ENCODE measurements around the gene TIGD4. TPM values are rescaled to one million over a fixed set of nuclear protein-coding genes. Genes with fewer than 3 reads are reported as not detected.
"Not testable (repeated sequence)": the region's sequence is repeated elsewhere in the genome, so short reads cannot be mapped to it uniquely, and the experiment has no call there.

TIGD4 gene
- polyA plus RNA-seq, 4 donors, result 0.37 to 2.7 (median 0.45) TPM; not detected in 1

DNA sequence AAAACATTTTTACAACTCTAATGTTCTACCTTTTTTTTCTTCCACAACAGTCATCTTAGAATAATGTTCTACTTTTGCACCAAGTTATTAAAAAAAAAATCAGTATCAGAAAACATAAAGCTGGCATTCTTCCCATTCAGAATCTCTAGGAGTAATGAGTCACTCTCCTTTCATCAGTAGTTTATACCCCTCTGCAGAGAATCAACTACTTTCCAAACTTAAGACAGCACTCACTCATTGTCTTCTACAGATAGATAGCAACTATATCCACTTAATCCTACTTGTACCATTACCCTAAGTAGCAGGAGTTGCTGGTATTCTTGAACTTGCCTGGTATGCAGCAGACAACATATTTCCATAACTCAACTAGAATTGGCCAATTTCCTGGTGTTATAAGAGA is 3.2 kb downstream of the TIGD4 start:
- H3K27ac ChIP-seq (ENCODE audit: low read depth in 1 of 3, low read length in 2 of 3), result no peak overlapping the region
- no peak overlapping the region for H3K4me3 ChIP-seq (ENCODE audit: low read depth in 1 of 3, low read length in 3 of 3)
- no peaks in the 10 kb centered on the region for H3K36me3 ChIP-seq (ENCODE audit: control insufficient read depth in 3 of 3, insufficient read depth in 2 of 3, low read depth in 1 of 3, low read length in 3 of 3)
- H3K4me1 ChIP-seq (ENCODE audit: control insufficient read depth in 3 of 3, insufficient read depth in 2 of 3, low read depth in 1 of 3, low read length in 2 of 3), result no peaks in the 10 kb centered on the region
- FAIRE-seq (no peak), DNase-seq (no peak)
- no peaks in the 10 kb centered on the region for H3K9me3 ChIP-seq (ENCODE audit: control insufficient read depth in 2 of 2, insufficient read depth in 1 of 2, low read depth in 1 of 2, low read length in 1 of 2)
- H3K27me3 ChIP-seq (ENCODE audit: control insufficient read depth in 3 of 3, insufficient read depth in 3 of 3, low read length in 3 of 3), result no peaks in the 10 kb centered on the region

- Histone ChIP-seq H3K27me3 (ENCODE audit: control insufficient read depth in 3 of 3, insufficient read depth in 3 of 3, low read length in 3 of 3) (no peaks in the 10 kb centered on the region), H3K4me1 (ENCODE audit: control insufficient read depth in 3 of 3, insufficient read depth in 2 of 3, low read depth in 1 of 3, low read length in 2 of 3) (no peaks in the 10 kb centered on the region), H3K9me3 (ENCODE audit: control insufficient read depth in 2 of 2, insufficient read depth in 1 of 2, low read depth in 1 of 2, low read length in 1 of 2) (no peaks in the 10 kb centered on the region), H3K27ac (ENCODE audit: low read depth in 1 of 3, low read length in 2 of 3) (no peak overlapping the region), H3K4me3 (ENCODE audit: low read depth in 1 of 3, low read length in 3 of 3) (no peak overlapping the region), H3K36me3 (ENCODE audit: control insufficient read depth in 3 of 3, insufficient read depth in 2 of 3, low read depth in 1 of 3, low read length in 3 of 3) (no peaks in the 10 kb centered on the region)
- FAIRE-seq (no peak), DNase-seq (no peak)
- WGBS, 3 donors, result 54 to 86% (median 59%) methylated on average over 1 of the region's 1 CpG
These were observed 5.6 kb downstream of the TIGD4 start for GRCh38 chr4:152773953-152774352.

DNA sequence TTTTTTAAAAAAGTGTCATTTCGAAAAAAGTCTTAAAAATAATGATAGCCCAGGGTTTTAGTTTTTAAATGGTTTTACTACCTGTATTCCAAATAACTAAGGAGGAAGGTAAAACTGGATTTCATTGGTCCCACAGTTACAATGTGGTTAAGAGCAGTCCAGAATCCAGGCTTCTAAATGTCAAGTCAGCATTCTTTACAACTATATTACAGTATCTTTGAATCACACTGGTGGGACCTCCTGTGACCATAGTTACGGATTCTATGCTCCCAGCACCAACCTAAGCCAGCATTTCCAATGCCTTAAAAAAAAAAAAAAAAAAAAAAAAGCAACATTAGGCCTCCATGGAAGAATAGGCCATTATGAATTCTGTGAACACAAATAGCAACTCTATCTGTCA is 6.2 kb downstream of the TIGD4 start:
- Histone ChIP-seq H3K4me1 (ENCODE audit: control insufficient read depth in 3 of 3, insufficient read depth in 2 of 3, low read depth in 1 of 3, low read length in 2 of 3) (no peaks in the 10 kb centered on the region), H3K9me3 (ENCODE audit: control insufficient read depth in 2 of 2, insufficient read depth in 1 of 2, low read depth in 1 of 2, low read length in 1 of 2) (no peaks in the 10 kb centered on the region), H3K27ac (ENCODE audit: low read depth in 1 of 3, low read length in 2 of 3) (no peak overlapping the region), H3K4me3 (ENCODE audit: low read depth in 1 of 3, low read length in 3 of 3) (no peak overlapping the region), H3K36me3 (ENCODE audit: control insufficient read depth in 3 of 3, insufficient read depth in 2 of 3, low read depth in 1 of 3, low read length in 3 of 3) (no peaks in the 10 kb centered on the region), H3K27me3 (ENCODE audit: control insufficient read depth in 3 of 3, insufficient read depth in 3 of 3, low read length in 3 of 3) (no peaks in the 10 kb centered on the region)
- WGBS, 3 donors, result 89 to 94% (median 92%) methylated on average over 2 of the region's 2 CpGs
- FAIRE-seq (no peak), DNase-seq (no peak)

GRCh38 chr4:152771741-152772533 is 7.6 kb downstream of the TIGD4 start:
- 59 to 68% (median 60%) methylated on average over 3 of the region's 3 CpGs for WGBS, 3 donors
- Histone ChIP-seq H3K4me1 (ENCODE audit: control insufficient read depth in 3 of 3, insufficient read depth in 2 of 3, low read depth in 1 of 3, low read length in 2 of 3) (no peaks in the 10 kb centered on the region), H3K27ac (ENCODE audit: low read depth in 1 of 3, low read length in 2 of 3) (no peak overlapping the region), H3K4me3 (ENCODE audit: low read depth in 1 of 3, low read length in 3 of 3) (no peak overlapping the region), H3K27me3 (ENCODE audit: control insufficient read depth in 3 of 3, insufficient read depth in 3 of 3, low read length in 3 of 3) (no peaks in the 10 kb centered on the region), H3K36me3 (ENCODE audit: control insufficient read depth in 3 of 3, insufficient read depth in 2 of 3, low read depth in 1 of 3, low read length in 3 of 3) (no peaks in the 10 kb centered on the region), H3K9me3 (ENCODE audit: control insufficient read depth in 2 of 2, insufficient read depth in 1 of 2, low read depth in 1 of 2, low read length in 1 of 2) (no peaks in the 10 kb centered on the region)
- no peak for FAIRE-seq
- no peak for DNase-seq

DNA sequence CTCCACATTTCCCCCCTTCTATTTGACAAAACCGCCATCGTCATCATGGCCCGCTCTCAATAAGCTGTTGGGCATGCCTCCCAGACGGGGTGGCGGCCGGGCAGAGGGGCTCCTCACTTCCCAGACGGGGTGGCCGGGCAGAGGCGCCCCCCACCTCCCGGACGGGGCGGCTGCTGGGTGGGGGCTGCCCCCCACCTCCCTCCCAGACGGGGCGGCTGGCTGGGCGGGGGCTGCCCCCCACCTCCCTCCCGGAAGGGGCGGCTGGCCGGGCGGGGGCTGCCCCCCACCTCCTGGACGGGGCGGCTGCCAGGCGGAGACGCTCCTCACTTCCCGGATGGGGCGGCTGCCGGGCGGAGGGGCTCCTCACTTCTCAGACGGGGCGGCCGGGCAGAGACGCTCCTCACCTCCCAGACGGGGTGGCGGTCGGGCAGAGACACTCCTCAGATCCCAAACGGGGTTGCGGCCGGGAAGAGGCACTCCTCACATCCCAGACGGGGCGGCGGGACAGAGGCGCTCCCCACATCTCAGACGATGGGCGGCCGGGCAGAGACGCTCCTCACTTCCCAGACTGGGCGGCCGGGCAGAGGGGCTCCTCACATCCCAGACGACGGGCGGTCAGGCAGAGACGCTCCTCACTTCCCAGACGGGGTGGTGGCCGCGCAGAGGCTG is 14.3 kb downstream of the TIGD4 start:
- not testable (repeated sequence) for H3K4me1 ChIP-seq (ENCODE audit: control insufficient read depth in 3 of 3, insufficient read depth in 2 of 3, low read depth in 1 of 3, low read length in 2 of 3); H3K4me3 ChIP-seq (ENCODE audit: low read depth in 1 of 3, low read length in 3 of 3); H3K27ac ChIP-seq (ENCODE audit: low read depth in 1 of 3, low read length in 2 of 3); FAIRE-seq; DNase-seq; H3K9me3 ChIP-seq (ENCODE audit: control insufficient read depth in 2 of 2, insufficient read depth in 1 of 2, low read depth in 1 of 2, low read length in 1 of 2); H3K36me3 ChIP-seq (ENCODE audit: control insufficient read depth in 3 of 3, insufficient read depth in 2 of 3, low read depth in 1 of 3, low read length in 3 of 3); H3K27me3 ChIP-seq (ENCODE audit: control insufficient read depth in 3 of 3, insufficient read depth in 3 of 3, low read length in 3 of 3)
- 91 to 97% (median 93%) methylated on average over 34 to 54 of the region's 54 CpGs for WGBS, 3 donors

DNA sequence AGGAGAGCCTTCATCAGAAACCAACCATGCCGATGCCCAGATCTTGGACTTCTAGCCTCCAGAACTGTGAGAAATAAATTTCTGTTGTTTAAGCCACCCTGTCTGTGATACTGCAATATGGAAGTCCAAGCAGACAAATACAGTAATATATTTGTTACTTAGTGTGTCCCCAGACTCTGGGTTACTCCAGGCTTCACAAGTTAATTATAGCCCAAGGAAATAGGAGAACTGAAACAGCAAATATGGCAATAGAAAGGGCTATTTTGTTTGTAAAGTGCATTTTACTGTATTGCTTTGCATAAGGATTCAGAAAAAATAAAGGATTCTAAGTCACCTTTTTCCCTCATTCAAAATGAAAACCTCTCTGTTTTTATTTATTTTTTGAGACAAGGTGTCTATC is 15.7 kb downstream of the TIGD4 start:
- Histone ChIP-seq H3K9me3 (ENCODE audit: control insufficient read depth in 2 of 2, insufficient read depth in 1 of 2, low read depth in 1 of 2, low read length in 1 of 2) (peaks cover 0 to 4% of the 10 kb centered on the region in 2 donors), H3K4me1 (ENCODE audit: control insufficient read depth in 3 of 3, insufficient read depth in 2 of 3, low read depth in 1 of 3, low read length in 2 of 3) (no peaks in the 10 kb centered on the region), H3K27ac (ENCODE audit: low read depth in 1 of 3, low read length in 2 of 3) (no peak overlapping the region), H3K36me3 (ENCODE audit: control insufficient read depth in 3 of 3, insufficient read depth in 2 of 3, low read depth in 1 of 3, low read length in 3 of 3) (no peaks in the 10 kb centered on the region), H3K4me3 (ENCODE audit: low read depth in 1 of 3, low read length in 3 of 3) (no peak overlapping the region), H3K27me3 (ENCODE audit: control insufficient read depth in 3 of 3, insufficient read depth in 3 of 3, low read length in 3 of 3) (no peaks in the 10 kb centered on the region)
- DNase-seq (no peak), FAIRE-seq (no peak)
- WGBS, 3 donors, result 98 to 100% (median 100%) methylated on average over 1 of the region's 1 CpG

DNA sequence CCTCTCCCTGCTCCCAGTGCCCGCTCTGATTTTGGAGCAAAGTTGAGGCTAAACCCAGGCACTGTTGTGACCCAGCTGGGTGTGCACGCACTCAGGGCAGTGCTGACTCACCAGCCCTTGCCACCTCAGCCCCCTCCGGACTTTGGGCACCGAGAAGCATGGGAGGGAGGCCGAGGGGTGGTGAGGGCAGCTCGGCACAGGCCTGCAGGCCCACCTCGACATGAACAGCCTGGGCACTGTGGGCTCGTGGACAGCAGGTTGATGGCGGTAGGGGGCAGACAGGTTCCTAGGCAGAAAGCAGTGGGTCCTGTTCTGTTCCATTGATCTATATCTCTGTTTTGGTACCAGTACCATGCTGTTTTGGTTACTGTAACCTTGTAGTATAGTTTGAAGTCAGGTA is 30.9 kb downstream of the TIGD4 start:
- Histone ChIP-seq H3K9me3 (ENCODE audit: control insufficient read depth in 2 of 2, insufficient read depth in 1 of 2, low read depth in 1 of 2, low read length in 1 of 2) (peaks cover 0 to 18% of the 10 kb centered on the region in 2 donors), H3K4me3 (ENCODE audit: low read depth in 1 of 3, low read length in 3 of 3) (no peak overlapping the region), H3K36me3 (ENCODE audit: control insufficient read depth in 3 of 3, insufficient read depth in 2 of 3, low read depth in 1 of 3, low read length in 3 of 3) (no peaks in the 10 kb centered on the region), H3K27me3 (ENCODE audit: control insufficient read depth in 3 of 3, insufficient read depth in 3 of 3, low read length in 3 of 3) (no peaks in the 10 kb centered on the region), H3K4me1 (ENCODE audit: control insufficient read depth in 3 of 3, insufficient read depth in 2 of 3, low read depth in 1 of 3, low read length in 2 of 3) (no peaks in the 10 kb centered on the region), H3K27ac (ENCODE audit: low read depth in 1 of 3, low read length in 2 of 3) (no peak overlapping the region)
- FAIRE-seq (no peak), DNase-seq (no peak)
- WGBS, 3 donors, result 93 to 97% (median 96%) methylated on average over 9 of the region's 9 CpGs

GRCh38 chr4:152747444-152747843 is 32.1 kb downstream of the TIGD4 start:
- Histone ChIP-seq H3K4me1 (ENCODE audit: control insufficient read depth in 3 of 3, insufficient read depth in 2 of 3, low read depth in 1 of 3, low read length in 2 of 3) (no peaks in the 10 kb centered on the region), H3K27ac (ENCODE audit: low read depth in 1 of 3, low read length in 2 of 3) (no peak overlapping the region), H3K27me3 (ENCODE audit: control insufficient read depth in 3 of 3, insufficient read depth in 3 of 3, low read length in 3 of 3) (no peaks in the 10 kb centered on the region), H3K9me3 (ENCODE audit: control insufficient read depth in 2 of 2, insufficient read depth in 1 of 2, low read depth in 1 of 2, low read length in 1 of 2) (peaks cover 0 to 18% of the 10 kb centered on the region in 2 donors), H3K4me3 (ENCODE audit: low read depth in 1 of 3, low read length in 3 of 3) (no peak overlapping the region), H3K36me3 (ENCODE audit: control insufficient read depth in 3 of 3, insufficient read depth in 2 of 3, low read depth in 1 of 3, low read length in 3 of 3) (no peaks in the 10 kb centered on the region)
- FAIRE-seq (no peak), DNase-seq (no peak)
- 53 to 63% (median 62%) methylated on average over 2 of the region's 2 CpGs for WGBS, 3 donors

Measured in small intestine (tissue), 7 donors.